Measurements from ENCODE around the gene TRAF2. TPM values are rescaled to one million over a fixed set of nuclear protein-coding genes. Genes with fewer than 3 reads are reported as not detected.

The TRAF2 gene
- total and polyA plus RNA-seq, 9 of the 15 experiments (the other 6 are each of a cell fraction or from before 2014, with no cell fraction given), result 0.24 to 45.2 (median 18.0) TPM

GRCh38 chr9:136943291-136944211, 57.2 kb downstream of the TRAF2 start (continued):
- TF ChIP-seq ZNF277 (CRISPR knock-in tag; IDR thresholded peaks at IDR 0.05; ENCODE audit: borderline replicate concordance) (no peak), POLR3A (IDR thresholded peaks at IDR 0.05; ENCODE audit: borderline replicate concordance, extremely low read depth, insufficient read depth, insufficient read length) (no peak), HIVEP1 (CRISPR knock-in tag; IDR thresholded peaks at IDR 0.05) (no peak), CLOCK (CRISPR knock-in tag; IDR thresholded peaks at IDR 0.05; ENCODE audit: borderline replicate concordance) (no peak), RBM25 (IDR thresholded peaks at IDR 0.05; ENCODE audit: low read depth, low read length, severe bottlenecking) (no peak), BDP1 (IDR thresholded peaks at IDR 0.05; ENCODE audit: insufficient read depth, insufficient read length) (no peak), TAL1 (IDR thresholded peaks at IDR 0.05) (no peak), ZNF695 (CRISPR knock-in tag; IDR thresholded peaks at IDR 0.05) (no peak), BRCA1 (IDR thresholded peaks at IDR 0.05) (no peak), BRCA1 (CRISPR knock-in tag; IDR thresholded peaks at IDR 0.05) (no peak), SIN3A (IDR thresholded peaks at IDR 0.05; ENCODE audit: borderline replicate concordance in 2 of 2, control insufficient read depth in 1 of 2, low read depth in 2 of 2, low read length in 2 of 2) (peak in 1 of 2 experiments; percentile 36; a peak in 2 of 4 replicates), ZBTB26 (CRISPR knock-in tag; IDR thresholded peaks at IDR 0.05) (no peak), ZBTB49 (CRISPR knock-in tag; IDR thresholded peaks at IDR 0.05; ENCODE audit: borderline replicate concordance) (no peak)
